ENCODE results near the gene NRXN3.

DNA sequence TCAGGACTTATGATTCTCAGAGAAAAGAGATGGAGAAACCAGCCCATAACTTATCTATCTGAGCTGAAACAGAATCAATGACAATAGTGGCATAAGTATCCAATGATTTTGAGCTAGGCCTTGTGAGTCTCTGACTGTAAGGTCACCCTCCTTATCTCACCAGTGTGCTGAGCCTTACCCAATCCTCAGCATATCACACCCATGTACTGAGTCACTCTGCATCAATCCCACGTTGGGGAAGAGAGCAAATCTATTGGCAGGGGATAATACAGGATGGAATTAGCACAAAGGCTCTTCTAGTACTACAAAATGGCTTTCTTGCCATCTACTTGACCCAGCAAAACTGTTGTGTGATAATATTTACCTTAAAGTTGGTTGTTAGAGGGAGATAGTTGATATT is 997.8 kb downstream of the NRXN3 start:
- TF ChIP-seq, protein P1, sequence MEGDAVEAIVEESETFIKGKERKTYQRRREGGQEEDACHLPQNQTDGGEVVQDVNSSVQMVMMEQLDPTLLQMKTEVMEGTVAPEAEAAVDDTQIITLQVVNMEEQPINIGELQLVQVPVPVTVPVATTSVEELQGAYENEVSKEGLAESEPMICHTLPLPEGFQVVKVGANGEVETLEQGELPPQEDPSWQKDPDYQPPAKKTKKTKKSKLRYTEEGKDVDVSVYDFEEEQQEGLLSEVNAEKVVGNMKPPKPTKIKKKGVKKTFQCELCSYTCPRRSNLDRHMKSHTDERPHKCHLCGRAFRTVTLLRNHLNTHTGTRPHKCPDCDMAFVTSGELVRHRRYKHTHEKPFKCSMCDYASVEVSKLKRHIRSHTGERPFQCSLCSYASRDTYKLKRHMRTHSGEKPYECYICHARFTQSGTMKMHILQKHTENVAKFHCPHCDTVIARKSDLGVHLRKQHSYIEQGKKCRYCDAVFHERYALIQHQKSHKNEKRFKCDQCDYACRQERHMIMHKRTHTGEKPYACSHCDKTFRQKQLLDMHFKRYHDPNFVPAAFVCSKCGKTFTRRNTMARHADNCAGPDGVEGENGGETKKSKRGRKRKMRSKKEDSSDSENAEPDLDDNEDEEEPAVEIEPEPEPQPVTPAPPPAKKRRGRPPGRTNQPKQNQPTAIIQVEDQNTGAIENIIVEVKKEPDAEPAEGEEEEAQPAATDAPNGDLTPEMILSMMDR (conservative IDR thresholded peaks at IDR 0.05; ENCODE audit: low read depth in 2 of 2): no peak
- no peak for TF ChIP-seq POLR2AphosphoS5 (IDR thresholded peaks at IDR 0.05; ENCODE audit: low read depth)
- TF ChIP-seq EZH2 (IDR thresholded peaks at IDR 0.05; ENCODE audit: low read depth, unreplicated experiment): no peak
- TF ChIP-seq, protein P2, sequence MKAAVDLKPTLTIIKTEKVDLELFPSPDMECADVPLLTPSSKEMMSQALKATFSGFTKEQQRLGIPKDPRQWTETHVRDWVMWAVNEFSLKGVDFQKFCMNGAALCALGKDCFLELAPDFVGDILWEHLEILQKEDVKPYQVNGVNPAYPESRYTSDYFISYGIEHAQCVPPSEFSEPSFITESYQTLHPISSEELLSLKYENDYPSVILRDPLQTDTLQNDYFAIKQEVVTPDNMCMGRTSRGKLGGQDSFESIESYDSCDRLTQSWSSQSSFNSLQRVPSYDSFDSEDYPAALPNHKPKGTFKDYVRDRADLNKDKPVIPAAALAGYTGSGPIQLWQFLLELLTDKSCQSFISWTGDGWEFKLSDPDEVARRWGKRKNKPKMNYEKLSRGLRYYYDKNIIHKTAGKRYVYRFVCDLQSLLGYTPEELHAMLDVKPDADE (IDR thresholded peaks at IDR 0.05): no peak
- TF ChIP-seq, protein P3, sequence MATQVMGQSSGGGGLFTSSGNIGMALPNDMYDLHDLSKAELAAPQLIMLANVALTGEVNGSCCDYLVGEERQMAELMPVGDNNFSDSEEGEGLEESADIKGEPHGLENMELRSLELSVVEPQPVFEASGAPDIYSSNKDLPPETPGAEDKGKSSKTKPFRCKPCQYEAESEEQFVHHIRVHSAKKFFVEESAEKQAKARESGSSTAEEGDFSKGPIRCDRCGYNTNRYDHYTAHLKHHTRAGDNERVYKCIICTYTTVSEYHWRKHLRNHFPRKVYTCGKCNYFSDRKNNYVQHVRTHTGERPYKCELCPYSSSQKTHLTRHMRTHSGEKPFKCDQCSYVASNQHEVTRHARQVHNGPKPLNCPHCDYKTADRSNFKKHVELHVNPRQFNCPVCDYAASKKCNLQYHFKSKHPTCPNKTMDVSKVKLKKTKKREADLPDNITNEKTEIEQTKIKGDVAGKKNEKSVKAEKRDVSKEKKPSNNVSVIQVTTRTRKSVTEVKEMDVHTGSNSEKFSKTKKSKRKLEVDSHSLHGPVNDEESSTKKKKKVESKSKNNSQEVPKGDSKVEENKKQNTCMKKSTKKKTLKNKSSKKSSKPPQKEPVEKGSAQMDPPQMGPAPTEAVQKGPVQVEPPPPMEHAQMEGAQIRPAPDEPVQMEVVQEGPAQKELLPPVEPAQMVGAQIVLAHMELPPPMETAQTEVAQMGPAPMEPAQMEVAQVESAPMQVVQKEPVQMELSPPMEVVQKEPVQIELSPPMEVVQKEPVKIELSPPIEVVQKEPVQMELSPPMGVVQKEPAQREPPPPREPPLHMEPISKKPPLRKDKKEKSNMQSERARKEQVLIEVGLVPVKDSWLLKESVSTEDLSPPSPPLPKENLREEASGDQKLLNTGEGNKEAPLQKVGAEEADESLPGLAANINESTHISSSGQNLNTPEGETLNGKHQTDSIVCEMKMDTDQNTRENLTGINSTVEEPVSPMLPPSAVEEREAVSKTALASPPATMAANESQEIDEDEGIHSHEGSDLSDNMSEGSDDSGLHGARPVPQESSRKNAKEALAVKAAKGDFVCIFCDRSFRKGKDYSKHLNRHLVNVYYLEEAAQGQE (IDR thresholded peaks at IDR 0.05; ENCODE audit: unreplicated experiment): no peak
- no peak for TF ChIP-seq JUNB (IDR thresholded peaks at IDR 0.05; ENCODE audit: unreplicated experiment)
- TF ChIP-seq EZH2phosphoT487 (IDR thresholded peaks at IDR 0.05; ENCODE audit: unreplicated experiment): no peak
- no peak for TF ChIP-seq STAT1 (IDR thresholded peaks at IDR 0.05; ENCODE audit: unreplicated experiment)
- no peak for TF ChIP-seq CREB1 (CRISPR knock-in tag; IDR thresholded peaks at IDR 0.05; ENCODE audit: low read depth)
- TF ChIP-seq, protein P4, sequence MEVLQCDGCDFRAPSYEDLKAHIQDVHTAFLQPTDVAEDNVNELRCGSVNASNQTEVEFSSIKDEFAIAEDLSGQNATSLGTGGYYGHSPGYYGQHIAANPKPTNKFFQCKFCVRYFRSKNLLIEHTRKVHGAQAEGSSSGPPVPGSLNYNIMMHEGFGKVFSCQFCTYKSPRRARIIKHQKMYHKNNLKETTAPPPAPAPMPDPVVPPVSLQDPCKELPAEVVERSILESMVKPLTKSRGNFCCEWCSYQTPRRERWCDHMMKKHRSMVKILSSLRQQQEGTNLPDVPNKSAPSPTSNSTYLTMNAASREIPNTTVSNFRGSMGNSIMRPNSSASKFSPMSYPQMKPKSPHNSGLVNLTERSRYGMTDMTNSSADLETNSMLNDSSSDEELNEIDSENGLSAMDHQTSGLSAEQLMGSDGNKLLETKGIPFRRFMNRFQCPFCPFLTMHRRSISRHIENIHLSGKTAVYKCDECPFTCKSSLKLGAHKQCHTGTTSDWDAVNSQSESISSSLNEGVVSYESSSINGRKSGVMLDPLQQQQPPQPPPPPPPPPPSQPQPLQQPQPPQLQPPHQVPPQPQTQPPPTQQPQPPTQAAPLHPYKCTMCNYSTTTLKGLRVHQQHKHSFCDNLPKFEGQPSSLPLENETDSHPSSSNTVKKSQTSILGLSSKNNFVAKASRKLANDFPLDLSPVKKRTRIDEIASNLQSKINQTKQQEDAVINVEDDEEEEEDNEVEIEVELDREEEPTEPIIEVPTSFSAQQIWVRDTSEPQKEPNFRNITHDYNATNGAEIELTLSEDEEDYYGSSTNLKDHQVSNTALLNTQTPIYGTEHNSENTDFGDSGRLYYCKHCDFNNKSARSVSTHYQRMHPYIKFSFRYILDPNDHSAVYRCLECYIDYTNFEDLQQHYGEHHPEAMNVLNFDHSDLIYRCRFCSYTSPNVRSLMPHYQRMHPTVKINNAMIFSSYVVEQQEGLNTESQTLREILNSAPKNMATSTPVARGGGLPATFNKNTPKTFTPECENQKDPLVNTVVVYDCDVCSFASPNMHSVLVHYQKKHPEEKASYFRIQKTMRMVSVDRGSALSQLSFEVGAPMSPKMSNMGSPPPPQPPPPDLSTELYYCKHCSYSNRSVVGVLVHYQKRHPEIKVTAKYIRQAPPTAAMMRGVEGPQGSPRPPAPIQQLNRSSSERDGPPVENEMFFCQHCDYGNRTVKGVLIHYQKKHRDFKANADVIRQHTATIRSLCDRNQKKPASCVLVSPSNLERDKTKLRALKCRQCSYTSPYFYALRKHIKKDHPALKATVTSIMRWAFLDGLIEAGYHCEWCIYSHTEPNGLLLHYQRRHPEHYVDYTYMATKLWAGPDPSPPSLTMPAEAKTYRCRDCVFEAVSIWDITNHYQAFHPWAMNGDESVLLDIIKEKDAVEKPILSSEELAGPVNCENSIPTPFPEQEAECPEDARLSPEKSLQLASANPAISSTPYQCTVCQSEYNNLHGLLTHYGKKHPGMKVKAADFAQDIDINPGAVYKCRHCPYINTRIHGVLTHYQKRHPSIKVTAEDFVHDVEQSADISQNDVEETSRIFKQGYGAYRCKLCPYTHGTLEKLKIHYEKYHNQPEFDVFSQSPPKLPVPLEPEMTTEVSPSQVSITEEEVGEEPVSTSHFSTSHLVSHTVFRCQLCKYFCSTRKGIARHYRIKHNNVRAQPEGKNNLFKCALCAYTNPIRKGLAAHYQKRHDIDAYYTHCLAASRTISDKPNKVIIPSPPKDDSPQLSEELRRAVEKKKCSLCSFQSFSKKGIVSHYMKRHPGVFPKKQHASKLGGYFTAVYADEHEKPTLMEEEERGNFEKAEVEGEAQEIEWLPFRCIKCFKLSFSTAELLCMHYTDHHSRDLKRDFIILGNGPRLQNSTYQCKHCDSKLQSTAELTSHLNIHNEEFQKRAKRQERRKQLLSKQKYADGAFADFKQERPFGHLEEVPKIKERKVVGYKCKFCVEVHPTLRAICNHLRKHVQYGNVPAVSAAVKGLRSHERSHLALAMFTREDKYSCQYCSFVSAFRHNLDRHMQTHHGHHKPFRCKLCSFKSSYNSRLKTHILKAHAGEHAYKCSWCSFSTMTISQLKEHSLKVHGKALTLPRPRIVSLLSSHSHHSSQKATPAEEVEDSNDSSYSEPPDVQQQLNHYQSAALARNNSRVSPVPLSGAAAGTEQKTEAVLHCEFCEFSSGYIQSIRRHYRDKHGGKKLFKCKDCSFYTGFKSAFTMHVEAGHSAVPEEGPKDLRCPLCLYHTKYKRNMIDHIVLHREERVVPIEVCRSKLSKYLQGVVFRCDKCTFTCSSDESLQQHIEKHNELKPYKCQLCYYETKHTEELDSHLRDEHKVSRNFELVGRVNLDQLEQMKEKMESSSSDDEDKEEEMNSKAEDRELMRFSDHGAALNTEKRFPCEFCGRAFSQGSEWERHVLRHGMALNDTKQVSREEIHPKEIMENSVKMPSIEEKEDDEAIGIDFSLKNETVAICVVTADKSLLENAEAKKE (CRISPR knock-in tag; IDR thresholded peaks at IDR 0.05): no peak

Measured in GM23338 (cell line).